Measurements from ENCODE around the gene ALAS1. TPM values are rescaled to one million over a fixed set of nuclear protein-coding genes. Genes with fewer than 3 reads are reported as not detected.

The ALAS1 gene
- total and polyA plus RNA-seq, 9 of the 15 experiments (the other 6 are each of a cell fraction or from before 2014, with no cell fraction given) = 21.4 to 49.5 (median 34.4) TPM

DNA sequence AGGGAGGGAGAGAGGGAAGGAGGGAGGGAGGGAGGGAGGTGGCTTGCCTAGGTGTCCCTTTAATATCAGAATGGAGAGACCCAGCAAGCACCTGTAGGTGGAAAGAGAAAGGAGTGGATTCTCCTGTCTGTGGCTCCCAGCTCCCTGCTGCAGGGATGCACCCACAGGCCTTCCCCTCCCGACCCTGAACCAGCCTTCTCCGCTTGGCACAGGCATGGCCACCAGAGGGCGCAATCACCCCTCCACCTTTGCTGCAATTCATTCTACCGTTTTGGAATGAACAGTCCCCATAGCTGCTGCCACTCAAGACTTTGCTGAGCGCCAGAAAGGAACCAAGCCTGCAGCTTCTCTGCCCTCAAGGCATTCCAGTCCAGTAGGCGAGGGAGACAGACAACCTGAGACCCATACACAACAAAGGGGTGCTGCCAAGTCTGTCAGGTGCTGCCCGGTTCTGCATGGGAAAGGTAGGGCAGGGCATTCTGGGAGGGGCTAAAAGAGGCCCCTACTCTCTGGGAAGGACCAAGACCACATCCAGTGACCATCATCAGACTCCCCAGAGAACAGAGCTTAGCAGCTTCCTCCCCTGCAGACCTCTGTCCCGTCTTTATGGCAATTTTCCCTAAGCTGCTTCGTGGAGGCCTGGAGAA, 22.5 kb downstream of the ALAS1 start (continued):
- TF ChIP-seq, protein P1, sequence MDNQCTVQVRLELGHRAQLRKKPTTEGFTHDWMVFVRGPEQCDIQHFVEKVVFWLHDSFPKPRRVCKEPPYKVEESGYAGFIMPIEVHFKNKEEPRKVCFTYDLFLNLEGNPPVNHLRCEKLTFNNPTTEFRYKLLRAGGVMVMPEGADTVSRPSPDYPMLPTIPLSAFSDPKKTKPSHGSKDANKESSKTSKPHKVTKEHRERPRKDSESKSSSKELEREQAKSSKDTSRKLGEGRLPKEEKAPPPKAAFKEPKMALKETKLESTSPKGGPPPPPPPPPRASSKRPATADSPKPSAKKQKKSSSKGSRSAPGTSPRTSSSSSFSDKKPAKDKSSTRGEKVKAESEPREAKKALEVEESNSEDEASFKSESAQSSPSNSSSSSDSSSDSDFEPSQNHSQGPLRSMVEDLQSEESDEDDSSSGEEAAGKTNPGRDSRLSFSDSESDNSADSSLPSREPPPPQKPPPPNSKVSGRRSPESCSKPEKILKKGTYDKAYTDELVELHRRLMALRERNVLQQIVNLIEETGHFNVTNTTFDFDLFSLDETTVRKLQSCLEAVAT (IDR thresholded peaks at IDR 0.05) = no peak
- no peak for TF ChIP-seq MCM5 (IDR thresholded peaks at IDR 0.05; ENCODE audit: low read depth)
- peak; percentile 50; the same call in 1 of the 2 replicates for TF ChIP-seq RB1 (IDR thresholded peaks at IDR 0.05; ENCODE audit: low read depth)
- TF ChIP-seq, protein P2, sequence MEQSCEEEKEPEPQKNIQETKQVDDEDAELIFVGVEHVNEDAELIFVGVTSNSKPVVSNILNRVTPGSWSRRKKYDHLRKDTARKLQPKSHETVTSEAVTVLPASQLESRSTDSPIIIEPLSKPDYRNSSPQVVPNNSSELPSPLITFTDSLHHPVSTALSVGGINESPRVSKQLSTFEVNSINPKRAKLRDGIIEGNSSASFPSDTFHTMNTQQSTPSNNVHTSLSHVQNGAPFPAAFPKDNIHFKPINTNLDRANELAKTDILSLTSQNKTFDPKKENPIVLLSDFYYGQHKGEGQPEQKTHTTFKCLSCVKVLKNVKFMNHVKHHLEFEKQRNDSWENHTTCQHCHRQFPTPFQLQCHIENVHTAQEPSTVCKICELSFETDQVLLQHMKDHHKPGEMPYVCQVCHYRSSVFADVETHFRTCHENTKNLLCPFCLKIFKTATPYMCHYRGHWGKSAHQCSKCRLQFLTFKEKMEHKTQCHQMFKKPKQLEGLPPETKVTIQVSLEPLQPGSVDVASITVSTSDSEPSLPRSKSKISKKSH (CRISPR knock-in tag; IDR thresholded peaks at IDR 0.05) = no peak
- 0 out of 2 replicates have a peak, but pooled peaks have one; percentile 16 for TF ChIP-seq CREM (IDR thresholded peaks at IDR 0.05; ENCODE audit: low read depth)
- TF ChIP-seq ZNF583 (CRISPR knock-in tag; IDR thresholded peaks at IDR 0.05) = no peak
- TF ChIP-seq MCM3 (IDR thresholded peaks at IDR 0.05) = no peak
- TF ChIP-seq RAD21 (CRISPR knock-in tag; conservative IDR thresholded peaks at IDR 0.05 in 1 of 2, IDR thresholded peaks at IDR 0.05 in 1 of 2) = peak; percentile 39 to 75; a peak in 3 of 4 replicates
- TF ChIP-seq, protein P3, sequence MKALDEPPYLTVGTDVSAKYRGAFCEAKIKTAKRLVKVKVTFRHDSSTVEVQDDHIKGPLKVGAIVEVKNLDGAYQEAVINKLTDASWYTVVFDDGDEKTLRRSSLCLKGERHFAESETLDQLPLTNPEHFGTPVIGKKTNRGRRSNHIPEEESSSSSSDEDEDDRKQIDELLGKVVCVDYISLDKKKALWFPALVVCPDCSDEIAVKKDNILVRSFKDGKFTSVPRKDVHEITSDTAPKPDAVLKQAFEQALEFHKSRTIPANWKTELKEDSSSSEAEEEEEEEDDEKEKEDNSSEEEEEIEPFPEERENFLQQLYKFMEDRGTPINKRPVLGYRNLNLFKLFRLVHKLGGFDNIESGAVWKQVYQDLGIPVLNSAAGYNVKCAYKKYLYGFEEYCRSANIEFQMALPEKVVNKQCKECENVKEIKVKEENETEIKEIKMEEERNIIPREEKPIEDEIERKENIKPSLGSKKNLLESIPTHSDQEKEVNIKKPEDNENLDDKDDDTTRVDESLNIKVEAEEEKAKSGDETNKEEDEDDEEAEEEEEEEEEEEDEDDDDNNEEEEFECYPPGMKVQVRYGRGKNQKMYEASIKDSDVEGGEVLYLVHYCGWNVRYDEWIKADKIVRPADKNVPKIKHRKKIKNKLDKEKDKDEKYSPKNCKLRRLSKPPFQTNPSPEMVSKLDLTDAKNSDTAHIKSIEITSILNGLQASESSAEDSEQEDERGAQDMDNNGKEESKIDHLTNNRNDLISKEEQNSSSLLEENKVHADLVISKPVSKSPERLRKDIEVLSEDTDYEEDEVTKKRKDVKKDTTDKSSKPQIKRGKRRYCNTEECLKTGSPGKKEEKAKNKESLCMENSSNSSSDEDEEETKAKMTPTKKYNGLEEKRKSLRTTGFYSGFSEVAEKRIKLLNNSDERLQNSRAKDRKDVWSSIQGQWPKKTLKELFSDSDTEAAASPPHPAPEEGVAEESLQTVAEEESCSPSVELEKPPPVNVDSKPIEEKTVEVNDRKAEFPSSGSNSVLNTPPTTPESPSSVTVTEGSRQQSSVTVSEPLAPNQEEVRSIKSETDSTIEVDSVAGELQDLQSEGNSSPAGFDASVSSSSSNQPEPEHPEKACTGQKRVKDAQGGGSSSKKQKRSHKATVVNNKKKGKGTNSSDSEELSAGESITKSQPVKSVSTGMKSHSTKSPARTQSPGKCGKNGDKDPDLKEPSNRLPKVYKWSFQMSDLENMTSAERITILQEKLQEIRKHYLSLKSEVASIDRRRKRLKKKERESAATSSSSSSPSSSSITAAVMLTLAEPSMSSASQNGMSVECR (CRISPR knock-in tag; IDR thresholded peaks at IDR 0.05) = no peak
- TF ChIP-seq, protein P4, sequence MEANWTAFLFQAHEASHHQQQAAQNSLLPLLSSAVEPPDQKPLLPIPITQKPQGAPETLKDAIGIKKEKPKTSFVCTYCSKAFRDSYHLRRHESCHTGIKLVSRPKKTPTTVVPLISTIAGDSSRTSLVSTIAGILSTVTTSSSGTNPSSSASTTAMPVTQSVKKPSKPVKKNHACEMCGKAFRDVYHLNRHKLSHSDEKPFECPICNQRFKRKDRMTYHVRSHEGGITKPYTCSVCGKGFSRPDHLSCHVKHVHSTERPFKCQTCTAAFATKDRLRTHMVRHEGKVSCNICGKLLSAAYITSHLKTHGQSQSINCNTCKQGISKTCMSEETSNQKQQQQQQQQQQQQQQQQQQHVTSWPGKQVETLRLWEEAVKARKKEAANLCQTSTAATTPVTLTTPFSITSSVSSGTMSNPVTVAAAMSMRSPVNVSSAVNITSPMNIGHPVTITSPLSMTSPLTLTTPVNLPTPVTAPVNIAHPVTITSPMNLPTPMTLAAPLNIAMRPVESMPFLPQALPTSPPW (CRISPR knock-in tag; IDR thresholded peaks at IDR 0.05) = peak; percentile 19; the same call in 1 of the 2 replicates
- no peak for TF ChIP-seq DNMT1 (IDR thresholded peaks at IDR 0.05)
- no peak for TF ChIP-seq KLF6 (CRISPR knock-in tag; IDR thresholded peaks at IDR 0.05; ENCODE audit: borderline replicate concordance)
- no peak for TF ChIP-seq TEAD2 (tag; IDR thresholded peaks at IDR 0.05)
- TF ChIP-seq, protein P5, sequence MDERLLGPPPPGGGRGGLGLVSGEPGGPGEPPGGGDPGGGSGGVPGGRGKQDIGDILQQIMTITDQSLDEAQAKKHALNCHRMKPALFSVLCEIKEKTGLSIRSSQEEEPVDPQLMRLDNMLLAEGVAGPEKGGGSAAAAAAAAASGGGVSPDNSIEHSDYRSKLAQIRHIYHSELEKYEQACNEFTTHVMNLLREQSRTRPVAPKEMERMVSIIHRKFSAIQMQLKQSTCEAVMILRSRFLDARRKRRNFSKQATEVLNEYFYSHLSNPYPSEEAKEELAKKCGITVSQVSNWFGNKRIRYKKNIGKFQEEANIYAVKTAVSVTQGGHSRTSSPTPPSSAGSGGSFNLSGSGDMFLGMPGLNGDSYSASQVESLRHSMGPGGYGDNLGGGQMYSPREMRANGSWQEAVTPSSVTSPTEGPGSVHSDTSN (CRISPR knock-in tag; IDR thresholded peaks at IDR 0.05; ENCODE audit: low read depth) = no peak
- TF ChIP-seq, protein P5 (tag; conservative IDR thresholded peaks at IDR 0.05; ENCODE audit: low read depth) = peak; percentile 59
- no peak for TF ChIP-seq GATAD2B (IDR thresholded peaks at IDR 0.05; ENCODE audit: borderline replicate concordance)
- TF ChIP-seq BRD9 (IDR thresholded peaks at IDR 0.05; ENCODE audit: low read depth, partially characterized antibody) = no peak

Data from K562 (cell line).